ENCODE results near the gene ALDH3B1. TPM values are rescaled to one million over a fixed set of nuclear protein-coding genes. Genes with fewer than 3 reads are reported as not detected.

The ALDH3B1 gene
- total and polyA plus RNA-seq, 3 donors from 2014 or later, result 4.4 to 8.1 (median 5.3) TPM

GRCh38 chr11:68074584-68075352 is 64.6 kb downstream of the ALDH3B1 start:
- Histone ChIP-seq H3K27ac (no peak overlapping the region), H3K4me3 (no peak overlapping the region), H3K27me3 (no peaks in the 10 kb centered on the region), H3K4me1 (no peaks in the 10 kb centered on the region), H3K9me3 (no peaks in the 10 kb centered on the region), H3K36me3 (ENCODE audit: low read depth, missing control alignments) (no peaks in the 10 kb centered on the region)
- no peak for DNase-seq
- WGBS, 2 donors, result 83 to 89% methylated on average over 10 of the region's 10 CpGs
- TF ChIP-seq POLR2A (IDR thresholded peaks at IDR 0.05) (no peak), CTCF (IDR thresholded peaks at IDR 0.05) (no peak)
- intact Hi-C loops (cut with DNase I; ENCODE audit: low total_unique reads), result no loop called here

- Histone ChIP-seq H3K36me3 (ENCODE audit: low read depth, missing control alignments) (no peaks in the 10 kb centered on the region), H3K4me3 (no peak overlapping the region), H3K4me1 (no peaks in the 10 kb centered on the region), H3K27me3 (no peaks in the 10 kb centered on the region), H3K27ac (no peak overlapping the region), H3K9me3 (no peaks in the 10 kb centered on the region)
- TF ChIP-seq CTCF (IDR thresholded peaks at IDR 0.05), result no peak
- 91% methylated on average over 10 to 11 of the region's 11 CpGs for WGBS, 2 donors
- DNase-seq, result no peak
- intact Hi-C loops (cut with DNase I; ENCODE audit: low total_unique reads), result no loop called here
Observed at GRCh38 chr11:68076371-68077042, 66.4 kb downstream of the ALDH3B1 start.

GRCh38 chr11:68077617-68078582 is 67.8 kb downstream of the ALDH3B1 start:
- WGBS, 2 donors, result 86 to 89% methylated on average over 8 of the region's 8 CpGs
- no peak overlapping the region for H3K4me3 ChIP-seq
- intact Hi-C loops (cut with DNase I; ENCODE audit: low total_unique reads), result no loop called here
- TF ChIP-seq POLR2A (IDR thresholded peaks at IDR 0.05) (no peak), CTCF (IDR thresholded peaks at IDR 0.05) (no peak)
- no peaks in the 10 kb centered on the region for H3K4me1 ChIP-seq
- no peaks in the 10 kb centered on the region for H3K9me3 ChIP-seq
- H3K27ac ChIP-seq, result no peak overlapping the region
- H3K36me3 ChIP-seq (ENCODE audit: low read depth, missing control alignments), result no peaks in the 10 kb centered on the region
- H3K27me3 ChIP-seq, result no peaks in the 10 kb centered on the region
- no peak for DNase-seq

Small RNA genes lying within 50 kb of the gene (microRNA-seq; reads per million reads assigned to microRNA genes)
- 0 reads per million in 2 donors for gene MIR4691 (ENCODE audit: borderline number of aligned reads in 2 of 2, borderline replicate concordance in 1 of 2)
- 0 reads per million in 2 donors for gene MIR6753 (ENCODE audit: borderline number of aligned reads in 2 of 2, borderline replicate concordance in 1 of 2)
- 0.69 to 1.4 reads per million in 2 donors for gene MIR7113 (ENCODE audit: borderline number of aligned reads in 2 of 2, borderline replicate concordance in 1 of 2)

Small RNA genes lying within 50 kb of the gene (small RNA-seq; reads per million reads assigned to genes)
- 0 reads per million in 2 donors for gene MIR6753

Other genes starting within 250 kb of the ALDH3B1 start
- gene UNC93B1, start 6.2 kb upstream of the ALDH3B1 start, total RNA-seq, result 10 to 100 TPM in 1 of 2 donors, 1 to 10 TPM in 1; 5.3 to 12.3 TPM
- 7.9 TPM for gene UNC93B1, start 6.2 kb upstream of the ALDH3B1 start, polyA plus RNA-seq (ENCODE audit: insufficient read depth, low read depth, low replicate concordance)
- 100 to 1,000 TPM; 184 to 196 TPM for gene NDUFS8, start 20.4 kb downstream of the ALDH3B1 start, total RNA-seq
- gene NDUFS8, start 20.4 kb downstream of the ALDH3B1 start, polyA plus RNA-seq (ENCODE audit: insufficient read depth, low read depth, low replicate concordance), result 149 TPM
- gene TCIRG1, start 28.7 kb downstream of the ALDH3B1 start, total RNA-seq, result 10 to 100 TPM; 52.8 to 53.6 TPM
- gene TCIRG1, start 28.7 kb downstream of the ALDH3B1 start, polyA plus RNA-seq (ENCODE audit: insufficient read depth, low read depth, low replicate concordance), result 22.2 TPM
- gene CHKA, start 111.1 kb downstream of the ALDH3B1 start, total RNA-seq, result 100 to 1,000 TPM; 145 to 200 TPM
- gene CHKA, start 111.1 kb downstream of the ALDH3B1 start, polyA plus RNA-seq (ENCODE audit: insufficient read depth, low read depth, low replicate concordance), result 180 TPM
- gene KMT5B, start 203.0 kb downstream of the ALDH3B1 start, total RNA-seq, result 10 to 100 TPM; 44.1 to 56.5 TPM
- 42.1 TPM for gene KMT5B, start 203.0 kb downstream of the ALDH3B1 start, polyA plus RNA-seq (ENCODE audit: insufficient read depth, low read depth, low replicate concordance)

Measured in testis (tissue), 3 donors.